Panc1 (cell line): ENCODE measurements around the gene IFITM1. TPM values are rescaled to one million over a fixed set of nuclear protein-coding genes. Genes with fewer than 3 reads are reported as not detected.

Source experiments
- ATAC-seq: fragments of 200-7000 bp; cut with Tn5 transposase; 2 replicates; pipeline ENCODE4 v1.9.1; 2020; ENCODE audit warnings: mild to moderate bottlenecking, moderate library complexity
- BruUV-seq: library from RNA; stranded (reverse); fragments of 400-500 nt; replicated peaks from 2 replicates; lab custom pipeline; 2021; lab: Mats Ljungman, UMichigan
- CTCF ChIA-PET: fragments of 300-600 bp; sonication (Branson Sonifier 250); formaldehyde crosslinking; loops from one replicate; lab custom pipeline; 2022; ENCODE audit warnings: antibody characterized with exemption; lab: Charles Lee
- POLR2A ChIA-PET: fragments of 300-600 bp; sonication (Branson Sonifier 250); formaldehyde crosslinking; loops from one replicate; lab custom pipeline; 2022; ENCODE audit warnings: antibody characterized with exemption; lab: Charles Lee
- DNase-seq: peaks from one replicate; pipeline ENCODE4 v3.0.0-alpha.2; 2010; ENCODE audit warnings: low read depth, low spot score
- H3K27ac ChIP-seq: 2 replicates; pipeline ENCODE4 v1.5.1; 2011; ENCODE audit warnings: mild to moderate bottlenecking, low read length, inconsistent platforms
- H3K27me3 ChIP-seq: fragments of 200-500 bp; sonication (Bioruptor generic); 2 replicates; pipeline ENCODE4 v1.6.0; 2014; ENCODE audit warnings: low read length, inconsistent platforms; ENCODE audit not compliant: control insufficient read depth, insufficient read depth
- H3K36me3 ChIP-seq: fragments of 200-500 bp; sonication (Bioruptor generic); 2 replicates; pipeline ENCODE4 v1.5.1; 2014; ENCODE audit warnings: inconsistent platforms, mild to moderate bottlenecking, low read length, moderate library complexity; ENCODE audit not compliant: control insufficient read depth, insufficient read depth
- H3K4me1 ChIP-seq: 2 replicates; pipeline ENCODE4 v1.5.1; 2011; ENCODE audit warnings: inconsistent platforms, mild to moderate bottlenecking, low read length, moderate library complexity; ENCODE audit not compliant: control insufficient read depth, insufficient read depth
- H3K4me3 ChIP-seq, 2 experiments: 2 replicates each; pipeline ENCODE4 v1.5.1; 2011 to 2012; ENCODE audit warnings: low read depth in 2 of 2, low read length in 2 of 2, mild to moderate bottlenecking in 2 of 2, inconsistent platforms in 1 of 2, moderate library complexity in 1 of 2
- H3K9me3 ChIP-seq: fragments of 200-500 bp; sonication (Bioruptor generic); 2 replicates; pipeline ENCODE4 v1.5.1; 2014; ENCODE audit warnings: low read depth, mild to moderate bottlenecking, inconsistent platforms, low read length, moderate library complexity; ENCODE audit not compliant: control insufficient read depth, insufficient read depth
- POLR2AphosphoS5 ChIP-seq: IDR thresholded peaks from 2 replicates; pipeline ENCODE4 v1.6.1; 2012; ENCODE audit warnings: mild to moderate bottlenecking, low read depth, low read length, moderate library complexity
- SIN3A ChIP-seq: IDR thresholded peaks from 2 replicates; pipeline ENCODE4 v1.6.1; 2012; ENCODE audit warnings: low read depth, mild to moderate bottlenecking, low read length, moderate library complexity, borderline replicate concordance; ENCODE audit not compliant: insufficient read depth
- TCF7L2 ChIP-seq: IDR thresholded peaks from 2 replicates; pipeline ENCODE4 v1.6.1; 2011; ENCODE audit warnings: mild to moderate bottlenecking, low read depth, low read length, inconsistent platforms
- in situ Hi-C: cut with HindIII; loops from 2 replicates; pipeline ENCODE4 v1.10.0; 2016; ENCODE audit warnings: low sequenced_read_pairs, low pct_unique_long_range_greater_than_20kb
- intact Hi-C: fragments of 100-400 bp; cut with micrococcal nuclease; formaldehyde crosslinking; loops from one replicate; pipeline ENCODE4 v1.10.0; 2022; ENCODE audit not compliant: unreplicated experiment
- total RNA-seq: library from RNA; stranded (reverse); gene quantifications from one replicate; pipeline ENCODE4 v1.2.1, GENCODE V29; 2021; ENCODE audit not compliant: unreplicated experiment
- TF ChIP-seq, protein P1 (sequence below), 2 experiments: IDR thresholded peaks; 2 replicates each; pipeline ENCODE4 v1.6.1; 2011 to 2012; ENCODE audit warnings: low read depth in 2 of 2, control low read depth in 1 of 2, low read length in 1 of 2, mild to moderate bottlenecking in 1 of 2, moderate library complexity in 1 of 2; ENCODE audit not compliant: insufficient read depth in 1 of 2
- TF ChIP-seq, protein P2 (sequence below): fragments of 450-650 bp; IDR thresholded peaks from 2 replicates; pipeline ENCODE4 v1.5.1; 2017; ENCODE audit warnings: mild to moderate bottlenecking

Gene IFITM1
- total RNA-seq, 1 experiment from 2014 or later, result 66.3 TPM

DNA sequence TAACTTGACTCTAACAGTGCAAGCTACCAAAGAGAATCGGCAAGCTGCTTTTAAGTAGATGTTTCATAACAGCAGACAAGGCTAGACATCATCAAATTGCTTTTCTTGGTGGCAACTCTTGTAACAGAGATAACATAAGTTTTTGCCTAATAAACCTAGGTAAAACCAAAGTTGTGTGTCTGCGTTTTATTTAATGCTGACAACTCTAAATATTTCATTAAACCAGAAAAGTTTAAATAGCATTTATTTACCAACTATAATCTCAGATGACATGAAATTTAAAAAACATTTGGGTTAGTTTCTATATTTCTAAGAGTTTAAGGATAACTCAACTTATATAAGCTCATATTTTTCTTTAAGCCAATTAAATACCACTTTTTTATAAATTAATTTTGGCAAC, 26.1 kb downstream of the IFITM1 start:
- POLR2A ChIA-PET, result interaction anchor here (0.7 kb wide), 1 partner anchor 15 kb away, joined by 3 read pairs; no protein-coding TSS in a partner anchor
- Histone ChIP-seq H3K36me3 (no peaks in the 10 kb centered on the region), H3K4me1 (peaks cover 4% of the 10 kb centered on the region; the same call in 1 of the 2 replicates), H3K4me3 (no peak overlapping the region), H3K27ac (no peak overlapping the region), H3K27me3 (no peaks in the 10 kb centered on the region), H3K9me3 (no peaks in the 10 kb centered on the region)
- TF ChIP-seq POLR2AphosphoS5, result no peak
- TF ChIP-seq SIN3A, result no peak
- no peak for TF ChIP-seq TCF7L2
- TF ChIP-seq, protein P1, sequence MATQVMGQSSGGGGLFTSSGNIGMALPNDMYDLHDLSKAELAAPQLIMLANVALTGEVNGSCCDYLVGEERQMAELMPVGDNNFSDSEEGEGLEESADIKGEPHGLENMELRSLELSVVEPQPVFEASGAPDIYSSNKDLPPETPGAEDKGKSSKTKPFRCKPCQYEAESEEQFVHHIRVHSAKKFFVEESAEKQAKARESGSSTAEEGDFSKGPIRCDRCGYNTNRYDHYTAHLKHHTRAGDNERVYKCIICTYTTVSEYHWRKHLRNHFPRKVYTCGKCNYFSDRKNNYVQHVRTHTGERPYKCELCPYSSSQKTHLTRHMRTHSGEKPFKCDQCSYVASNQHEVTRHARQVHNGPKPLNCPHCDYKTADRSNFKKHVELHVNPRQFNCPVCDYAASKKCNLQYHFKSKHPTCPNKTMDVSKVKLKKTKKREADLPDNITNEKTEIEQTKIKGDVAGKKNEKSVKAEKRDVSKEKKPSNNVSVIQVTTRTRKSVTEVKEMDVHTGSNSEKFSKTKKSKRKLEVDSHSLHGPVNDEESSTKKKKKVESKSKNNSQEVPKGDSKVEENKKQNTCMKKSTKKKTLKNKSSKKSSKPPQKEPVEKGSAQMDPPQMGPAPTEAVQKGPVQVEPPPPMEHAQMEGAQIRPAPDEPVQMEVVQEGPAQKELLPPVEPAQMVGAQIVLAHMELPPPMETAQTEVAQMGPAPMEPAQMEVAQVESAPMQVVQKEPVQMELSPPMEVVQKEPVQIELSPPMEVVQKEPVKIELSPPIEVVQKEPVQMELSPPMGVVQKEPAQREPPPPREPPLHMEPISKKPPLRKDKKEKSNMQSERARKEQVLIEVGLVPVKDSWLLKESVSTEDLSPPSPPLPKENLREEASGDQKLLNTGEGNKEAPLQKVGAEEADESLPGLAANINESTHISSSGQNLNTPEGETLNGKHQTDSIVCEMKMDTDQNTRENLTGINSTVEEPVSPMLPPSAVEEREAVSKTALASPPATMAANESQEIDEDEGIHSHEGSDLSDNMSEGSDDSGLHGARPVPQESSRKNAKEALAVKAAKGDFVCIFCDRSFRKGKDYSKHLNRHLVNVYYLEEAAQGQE (IDR thresholded peaks at IDR 0.05; ENCODE audit: insufficient read depth in 1 of 2, low read depth in 2 of 2, low read length in 1 of 2), result no peak
- TF ChIP-seq, protein P2, sequence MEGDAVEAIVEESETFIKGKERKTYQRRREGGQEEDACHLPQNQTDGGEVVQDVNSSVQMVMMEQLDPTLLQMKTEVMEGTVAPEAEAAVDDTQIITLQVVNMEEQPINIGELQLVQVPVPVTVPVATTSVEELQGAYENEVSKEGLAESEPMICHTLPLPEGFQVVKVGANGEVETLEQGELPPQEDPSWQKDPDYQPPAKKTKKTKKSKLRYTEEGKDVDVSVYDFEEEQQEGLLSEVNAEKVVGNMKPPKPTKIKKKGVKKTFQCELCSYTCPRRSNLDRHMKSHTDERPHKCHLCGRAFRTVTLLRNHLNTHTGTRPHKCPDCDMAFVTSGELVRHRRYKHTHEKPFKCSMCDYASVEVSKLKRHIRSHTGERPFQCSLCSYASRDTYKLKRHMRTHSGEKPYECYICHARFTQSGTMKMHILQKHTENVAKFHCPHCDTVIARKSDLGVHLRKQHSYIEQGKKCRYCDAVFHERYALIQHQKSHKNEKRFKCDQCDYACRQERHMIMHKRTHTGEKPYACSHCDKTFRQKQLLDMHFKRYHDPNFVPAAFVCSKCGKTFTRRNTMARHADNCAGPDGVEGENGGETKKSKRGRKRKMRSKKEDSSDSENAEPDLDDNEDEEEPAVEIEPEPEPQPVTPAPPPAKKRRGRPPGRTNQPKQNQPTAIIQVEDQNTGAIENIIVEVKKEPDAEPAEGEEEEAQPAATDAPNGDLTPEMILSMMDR, result no peak
- intact Hi-C loops, result no loop called here
- no peak for ATAC-seq
- no TSS peak for BruUV-seq
- in situ Hi-C loops, result no loop called here
- CTCF ChIA-PET, result no interaction called here
- no peak for DNase-seq

DNA sequence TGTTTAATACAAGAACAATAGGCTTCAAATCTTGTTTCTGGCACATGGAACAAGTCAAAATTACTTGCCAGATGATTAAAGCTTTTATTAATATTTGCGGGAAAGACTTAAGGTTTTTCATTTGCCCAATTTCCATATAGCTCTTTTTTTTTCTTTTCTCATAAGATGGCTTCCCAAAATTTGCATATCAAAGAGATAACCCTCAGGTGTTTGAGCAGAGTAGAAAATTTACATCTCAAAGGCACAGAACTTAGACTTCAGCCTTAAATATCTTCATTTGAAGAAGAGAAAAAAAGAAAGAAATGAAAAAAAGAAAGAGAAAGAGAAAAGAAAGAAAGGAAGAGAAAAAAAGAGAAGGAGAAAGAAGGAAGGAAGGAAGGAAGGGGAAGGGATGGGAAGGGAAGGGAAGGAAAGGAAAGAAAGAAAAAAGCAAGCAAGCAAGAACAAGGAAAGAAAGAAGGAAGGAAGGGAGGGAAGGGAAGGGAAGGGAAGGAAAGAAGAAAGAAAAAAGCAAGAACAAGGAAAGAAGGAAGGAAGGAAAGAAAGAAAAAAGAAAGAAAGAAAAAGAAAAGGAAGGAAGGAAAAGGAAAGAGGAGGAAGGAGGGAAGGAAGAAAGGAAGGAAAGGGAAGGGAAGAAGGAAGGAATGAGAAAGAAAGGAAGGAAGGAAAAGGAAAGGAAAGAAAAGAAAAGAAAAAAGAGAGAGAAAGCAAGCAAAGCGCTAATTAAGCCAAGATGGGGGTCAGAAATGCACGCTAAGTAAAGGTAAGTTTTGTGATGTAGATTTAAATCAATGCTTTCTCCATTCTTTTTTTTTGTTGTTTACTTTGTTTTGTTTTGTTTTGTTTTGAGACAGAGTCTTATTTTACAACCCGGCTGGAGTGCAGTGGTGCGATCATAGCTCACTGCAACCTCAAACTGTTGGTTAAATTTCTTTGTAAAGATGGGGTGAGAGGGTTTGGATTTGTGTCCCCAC, 27.0 kb downstream of the IFITM1 start:
- no peaks in the 10 kb centered on the region for H3K9me3 ChIP-seq
- no peaks in the 10 kb centered on the region for H3K27me3 ChIP-seq
- intact Hi-C loops (no loop called here), in situ Hi-C loops (no loop called here)
- ChIA-PET CTCF (no interaction called here), POLR2A (interaction anchor here (0.5 kb wide), 1 partner anchor 11 kb away, joined by 6 read pairs; no protein-coding TSS in a partner anchor)
- DNase-seq, result no peak
- TF ChIP-seq POLR2AphosphoS5 (no peak), SIN3A (no peak), TCF7L2 (no peak)
- TF ChIP-seq, protein P1 (IDR thresholded peaks at IDR 0.05; ENCODE audit: insufficient read depth in 1 of 2, low read depth in 2 of 2, low read length in 1 of 2), result no peak
- TF ChIP-seq, protein P2, result no peak
- H3K27ac ChIP-seq, result no peak overlapping the region
- H3K36me3 ChIP-seq, result no peaks in the 10 kb centered on the region
- H3K4me1 ChIP-seq, result peaks cover 2% of the 10 kb centered on the region; the same call in 1 of the 2 replicates
- H3K4me3 ChIP-seq, result no peak overlapping the region
- BruUV-seq, result no TSS peak
- ATAC-seq, result no peak
